Upper lobe of left lung (tissue), 6 donors: Measurements from ENCODE around the gene PRKCE. TPM values are rescaled to one million over a fixed set of nuclear protein-coding genes. Genes with fewer than 3 reads are reported as not detected.

Experiments
- ATAC-seq, 2 donors: fragments of 200-7000 bp; cut with Tn5 transposase; one replicate each; pipeline ENCODE4 v1.9.1; 2022; ENCODE audit warnings: mild to moderate bottlenecking in 2 of 2, moderate library complexity in 2 of 2; ENCODE audit not compliant: low FRiP score in 2 of 2
- DNase-seq, 2 donors: peaks; one replicate each; pipeline ENCODE4 v3.0.0-alpha.2; 2019 to 2020
- H3K27ac ChIP-seq, 4 donors: fragments of 200-600 bp; sonication (generic); one replicate each; pipeline ENCODE4 v1.5.1; 2016 to 2019
- H3K27me3 ChIP-seq, 4 donors: fragments of 200-600 bp; sonication (generic); one replicate each; pipeline ENCODE4 v1.5.1; 2017 to 2019
- H3K36me3 ChIP-seq, 4 donors: fragments of 200-600 bp; sonication (generic); one replicate each; pipeline ENCODE4 v1.5.1; 2016 to 2019
- H3K4me1 ChIP-seq, 4 donors: fragments of 200-600 bp; sonication (generic); one replicate each; pipeline ENCODE4 v1.5.1; 2018 to 2019
- H3K4me3 ChIP-seq, 4 donors: fragments of 200-600 bp; sonication (generic); one replicate each; pipeline ENCODE4 v1.5.1; 2017 to 2019; ENCODE audit warnings: mild to moderate bottlenecking in 2 of 4, moderate library complexity in 1 of 4
- H3K9me3 ChIP-seq, 4 donors: fragments of 200-600 bp; sonication (generic); one replicate each; pipeline ENCODE4 v1.5.1; 2018 to 2019
- EP300 ChIP-seq, 4 donors: sonication (generic); formaldehyde crosslinking; IDR thresholded peaks; one replicate each; pipeline ENCODE4 v1.5.1; 2017; ENCODE audit warnings: antibody characterized with exemption in 4 of 4, control low read depth in 2 of 4
- POLR2A ChIP-seq, 4 donors: fragments of 450-650 bp; IDR thresholded peaks; one replicate each; pipeline ENCODE4 v1.5.1; 2016 to 2017; ENCODE audit warnings: antibody characterized with exemption in 4 of 4, mild to moderate bottlenecking in 2 of 4
- POLR2AphosphoS5 ChIP-seq, 2 donors: sonication (generic); formaldehyde crosslinking; IDR thresholded peaks; one replicate each; pipeline ENCODE4 v1.5.1; 2017; ENCODE audit warnings: antibody characterized with exemption in 2 of 2
- WGBS, 2 donors: methylation state at CpG; one replicate each; pipeline ENCODE4 v1.1.5; 2017 to 2018; 5-methylcytosine and 5-hydroxymethylcytosine counted together
- total RNA-seq, 6 donors: library from RNA; depleted of rRNA in 4 of 6; stranded (reverse); fragments of >200 nt in 4 of 6; gene quantifications; one replicate each; pipeline versions ENCODE4 v1.1.0 to v1.2.1, GENCODE V29; 2016 to 2021
- TF ChIP-seq, protein P1 (sequence below), 6 experiments: fragments of 450-650 bp in 4 of 6; fragments of 200-600 bp in 2 of 6; sonication (generic) in 2 of 6; IDR thresholded peaks; one replicate each; pipeline ENCODE4 v1.5.1; 2016 to 2019; ENCODE audit warnings: antibody characterized with exemption in 6 of 6
- donor health status: DM: no; HTN: no; CAD: no; lungs with moderate emphysema.
- donor health status: DM: no; HTN: yes; CAD: no; lungs with severe emphysema.

Gene PRKCE
- total RNA-seq, 6 donors from 2014 or later: 54.9 to 124 (median 75.6) TPM

GRCh38 chr2:46123013-46123412, 471.5 kb downstream of the PRKCE start:
- Histone ChIP-seq H3K27ac (no peak overlapping the region), H3K27me3 (no peaks in the 10 kb centered on the region), H3K9me3 (no peaks in the 10 kb centered on the region), H3K4me3 (no peak overlapping the region), H3K4me1 (peaks cover 15 to 54% (median 27%) of the 10 kb centered on the region in 4 donors), H3K36me3 (peaks cover 0 to 20% (median 0%) of the 10 kb centered on the region in 4 donors)
- TF ChIP-seq EP300 (IDR thresholded peaks at IDR 0.05) (no peak), POLR2AphosphoS5 (IDR thresholded peaks at IDR 0.05) (no peak), POLR2A (IDR thresholded peaks at IDR 0.05) (no peak)
- TF ChIP-seq, protein P1, sequence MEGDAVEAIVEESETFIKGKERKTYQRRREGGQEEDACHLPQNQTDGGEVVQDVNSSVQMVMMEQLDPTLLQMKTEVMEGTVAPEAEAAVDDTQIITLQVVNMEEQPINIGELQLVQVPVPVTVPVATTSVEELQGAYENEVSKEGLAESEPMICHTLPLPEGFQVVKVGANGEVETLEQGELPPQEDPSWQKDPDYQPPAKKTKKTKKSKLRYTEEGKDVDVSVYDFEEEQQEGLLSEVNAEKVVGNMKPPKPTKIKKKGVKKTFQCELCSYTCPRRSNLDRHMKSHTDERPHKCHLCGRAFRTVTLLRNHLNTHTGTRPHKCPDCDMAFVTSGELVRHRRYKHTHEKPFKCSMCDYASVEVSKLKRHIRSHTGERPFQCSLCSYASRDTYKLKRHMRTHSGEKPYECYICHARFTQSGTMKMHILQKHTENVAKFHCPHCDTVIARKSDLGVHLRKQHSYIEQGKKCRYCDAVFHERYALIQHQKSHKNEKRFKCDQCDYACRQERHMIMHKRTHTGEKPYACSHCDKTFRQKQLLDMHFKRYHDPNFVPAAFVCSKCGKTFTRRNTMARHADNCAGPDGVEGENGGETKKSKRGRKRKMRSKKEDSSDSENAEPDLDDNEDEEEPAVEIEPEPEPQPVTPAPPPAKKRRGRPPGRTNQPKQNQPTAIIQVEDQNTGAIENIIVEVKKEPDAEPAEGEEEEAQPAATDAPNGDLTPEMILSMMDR (IDR thresholded peaks at IDR 0.05): no peak
- DNase-seq: no peak
- ATAC-seq: no peak

- ATAC-seq (no peak), DNase-seq (no peak)
- Histone ChIP-seq H3K36me3 (peaks cover 0 to 20% (median 0%) of the 10 kb centered on the region in 4 donors), H3K4me1 (peaks cover 5 to 38% (median 10%) of the 10 kb centered on the region in 4 donors), H3K9me3 (no peaks in the 10 kb centered on the region), H3K4me3 (no peak overlapping the region), H3K27me3 (no peaks in the 10 kb centered on the region), H3K27ac (no peak overlapping the region)
- WGBS, 2 donors: 91 to 96% methylated on average over 4 of the region's 4 CpGs
- TF ChIP-seq, protein P1 (IDR thresholded peaks at IDR 0.05): no peak
- no peak for TF ChIP-seq EP300 (IDR thresholded peaks at IDR 0.05)
- no peak for TF ChIP-seq POLR2AphosphoS5 (IDR thresholded peaks at IDR 0.05)
- no peak for TF ChIP-seq POLR2A (IDR thresholded peaks at IDR 0.05)
Observed at GRCh38 chr2:46125798-46126197, 474.3 kb downstream of the PRKCE start.

- H3K4me3 ChIP-seq: no peak overlapping the region
- ATAC-seq (no peak), DNase-seq (no peak)
- peaks cover 5 to 33% (median 9%) of the 10 kb centered on the region in 4 donors for H3K4me1 ChIP-seq
- H3K27me3 ChIP-seq: no peaks in the 10 kb centered on the region
- H3K36me3 ChIP-seq: peaks cover 0 to 14% (median 2%) of the 10 kb centered on the region in 4 donors
- no peaks in the 10 kb centered on the region for H3K9me3 ChIP-seq
- 94 to 97% methylated on average over 4 of the region's 4 CpGs for WGBS, 2 donors
- peak overlapping the region in 1 of 4 donors; percentile 25 for H3K27ac ChIP-seq
- TF ChIP-seq POLR2A (IDR thresholded peaks at IDR 0.05) (no peak), EP300 (IDR thresholded peaks at IDR 0.05) (no peak), POLR2AphosphoS5 (IDR thresholded peaks at IDR 0.05) (no peak)
- TF ChIP-seq, protein P1 (IDR thresholded peaks at IDR 0.05): no peak
Observed at GRCh38 chr2:46126571-46126970, 475.1 kb downstream of the PRKCE start.

GRCh38 chr2:46127176-46127575, 475.7 kb downstream of the PRKCE start:
- DNase-seq: no peak
- 77 to 90% methylated on average over 3 of the region's 3 CpGs for WGBS, 2 donors

More at GRCh38 chr2:46127176-46127575, 475.7 kb downstream of the PRKCE start:
- H3K36me3 ChIP-seq: peaks cover 0 to 17% (median 2%) of the 10 kb centered on the region in 4 donors
- ATAC-seq: no peak
- H3K27ac ChIP-seq: peak overlapping the region in 2 of 4 donors; percentile 25 to 38
- no peak for TF ChIP-seq POLR2A (IDR thresholded peaks at IDR 0.05)
- TF ChIP-seq, protein P1 (IDR thresholded peaks at IDR 0.05): no peak
- no peak for TF ChIP-seq POLR2AphosphoS5 (IDR thresholded peaks at IDR 0.05)
- no peak for TF ChIP-seq EP300 (IDR thresholded peaks at IDR 0.05)
- H3K4me1 ChIP-seq: peaks cover 5 to 27% (median 5%) of the 10 kb centered on the region in 4 donors
- no peaks in the 10 kb centered on the region for H3K9me3 ChIP-seq
- no peaks in the 10 kb centered on the region for H3K27me3 ChIP-seq
- H3K4me3 ChIP-seq: no peak overlapping the region
